ENCODE measurements around the gene WDR18. TPM values are rescaled to one million over a fixed set of nuclear protein-coding genes. Genes with fewer than 3 reads are reported as not detected.

The WDR18 gene
- polyA plus RNA-seq, 1 donor (not counting 4 experiments of a cell fraction or from before 2014, with no cell fraction given): 26.3 TPM

- DNase-seq (ENCODE audit: low read depth, low spot score) (no peak), FAIRE-seq (no peak)
- no peak overlapping the region for H2AFZ ChIP-seq (ENCODE audit: control insufficient read depth, low read length)
- peaks cover 6% of the 10 kb centered on the region for H3K27me3 ChIP-seq (ENCODE audit: control insufficient read depth, extremely low read depth, insufficient read depth, low read length)
- H3K79me2 ChIP-seq (ENCODE audit: control insufficient read depth, insufficient read depth, low read length): no peaks in the 10 kb centered on the region
- H3K9me1 ChIP-seq (ENCODE audit: control insufficient read depth, extremely low read depth, insufficient read depth, low read length): peaks cover 2% of the 10 kb centered on the region
- TF ChIP-seq EZH2 (IDR thresholded peaks at IDR 0.05; ENCODE audit: low read length): no peak
- TF ChIP-seq CTCF (optimal IDR thresholded peaks at IDR 0.05 in 1 of 3, IDR thresholded peaks at IDR 0.05 in 1 of 3, conservative IDR thresholded peaks at IDR 0.05 in 1 of 3; ENCODE audit: extremely low read depth in 1 of 3, insufficient read depth in 2 of 3, low read length in 3 of 3): no peak
- dilution Hi-C loops (cut with MboI; ENCODE audit: extremely low pct_ligation_motif_present, low sequenced_read_pairs): no loop called here
- no peak overlapping the region for H3K4me3 ChIP-seq (ENCODE audit: control insufficient read depth in 2 of 3, extremely low read depth in 1 of 3, insufficient read depth in 2 of 3, low read depth in 1 of 3, low read length in 3 of 3)
- peaks cover 15% of the 10 kb centered on the region for H3K4me1 ChIP-seq (ENCODE audit: control insufficient read depth, extremely low read depth, insufficient read depth, low read length)
- H3K27ac ChIP-seq (ENCODE audit: control insufficient read depth, insufficient read depth, low read length): no peak overlapping the region
- H3K9me3 ChIP-seq (ENCODE audit: control insufficient read depth, low read depth, low read length): no peaks in the 10 kb centered on the region
- peaks cover 0 to 4% of the 10 kb centered on the region in 2 experiments for H3K36me3 ChIP-seq (ENCODE audit: control insufficient read depth in 2 of 2, extremely low read depth in 1 of 2, insufficient read depth in 2 of 2, low read length in 2 of 2)
- H3K9ac ChIP-seq (ENCODE audit: control insufficient read depth, extremely low read depth, insufficient read depth, low read length): no peak overlapping the region
- H3K4me2 ChIP-seq (ENCODE audit: control insufficient read depth, extremely low read depth, insufficient read depth, low read depth, low read length): no peak overlapping the region
- peaks cover 6% of the 10 kb centered on the region for H4K20me1 ChIP-seq (ENCODE audit: control insufficient read depth, extremely low read depth, insufficient read depth, low read length)
Measured at GRCh38 chr19:939922-940321, 44.2 kb upstream of the WDR18 start.

DNA sequence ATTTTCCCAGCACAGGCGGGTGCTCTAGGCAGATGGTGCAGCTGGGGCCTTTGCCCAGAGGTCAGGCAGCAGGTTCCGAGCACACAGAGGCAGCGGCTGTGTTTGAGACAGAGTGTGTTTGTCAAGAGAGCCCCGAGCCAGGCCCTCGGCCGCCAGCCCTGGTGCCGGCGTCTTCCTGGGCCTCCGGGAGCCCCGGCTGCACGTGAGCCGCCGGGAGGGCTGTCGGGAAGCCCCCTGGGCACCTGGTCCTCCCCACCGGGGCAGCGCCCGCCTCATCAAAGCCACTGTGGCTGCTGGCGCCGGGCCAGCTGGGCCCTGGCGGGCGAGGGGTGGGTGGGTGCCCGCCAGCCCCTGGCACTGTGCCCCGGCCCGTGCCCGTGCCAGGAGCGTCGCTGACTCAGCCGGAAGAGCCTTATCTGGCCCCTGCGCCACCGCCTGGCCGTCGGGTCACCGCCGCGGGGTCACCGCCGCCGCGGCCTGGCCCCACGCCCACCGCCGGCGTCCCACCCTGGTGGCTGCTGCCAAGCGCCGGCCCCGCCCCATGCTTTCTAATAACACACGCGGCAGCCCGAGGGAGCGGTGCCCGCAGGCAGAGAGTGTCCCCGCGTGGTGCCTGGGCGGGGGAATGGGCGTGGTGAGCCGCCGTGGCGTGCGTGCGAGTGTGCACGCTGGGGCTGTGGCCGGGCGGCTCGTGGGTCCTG, 43.4 kb upstream of the WDR18 start:
- dilution Hi-C loops (cut with MboI; ENCODE audit: extremely low pct_ligation_motif_present, low sequenced_read_pairs): no loop called here
- H3K9me1 ChIP-seq (ENCODE audit: control insufficient read depth, extremely low read depth, insufficient read depth, low read length): peaks cover 2% of the 10 kb centered on the region
- TF ChIP-seq CTCF (optimal IDR thresholded peaks at IDR 0.05 in 1 of 3, IDR thresholded peaks at IDR 0.05 in 1 of 3, conservative IDR thresholded peaks at IDR 0.05 in 1 of 3; ENCODE audit: extremely low read depth in 1 of 3, insufficient read depth in 2 of 3, low read length in 3 of 3): peak in 1 of 3 experiments; percentile 6
- TF ChIP-seq EZH2 (IDR thresholded peaks at IDR 0.05; ENCODE audit: low read length): no peak
- H3K9ac ChIP-seq (ENCODE audit: control insufficient read depth, extremely low read depth, insufficient read depth, low read length): peak overlapping the region; percentile 18
- FAIRE-seq: no peak
- H2AFZ ChIP-seq (ENCODE audit: control insufficient read depth, low read length): no peak overlapping the region
- no peak for DNase-seq (ENCODE audit: low read depth, low spot score)
- no peaks in the 10 kb centered on the region for H3K79me2 ChIP-seq (ENCODE audit: control insufficient read depth, insufficient read depth, low read length)
- H3K4me2 ChIP-seq (ENCODE audit: control insufficient read depth, extremely low read depth, insufficient read depth, low read depth, low read length): peak overlapping the region; percentile 76
- H3K9me3 ChIP-seq (ENCODE audit: control insufficient read depth, low read depth, low read length): no peaks in the 10 kb centered on the region
- no peak overlapping the region for H3K27ac ChIP-seq (ENCODE audit: control insufficient read depth, insufficient read depth, low read length)
- H3K36me3 ChIP-seq (ENCODE audit: control insufficient read depth in 2 of 2, extremely low read depth in 1 of 2, insufficient read depth in 2 of 2, low read length in 2 of 2): peaks cover 0 to 4% of the 10 kb centered on the region in 2 experiments
- peak overlapping the region; percentile 6 to 30 (median 23) for H3K4me3 ChIP-seq (ENCODE audit: control insufficient read depth in 2 of 3, extremely low read depth in 1 of 3, insufficient read depth in 2 of 3, low read depth in 1 of 3, low read length in 3 of 3)
- H4K20me1 ChIP-seq (ENCODE audit: control insufficient read depth, extremely low read depth, insufficient read depth, low read length): peaks cover 6% of the 10 kb centered on the region
- peaks cover 15% of the 10 kb centered on the region for H3K4me1 ChIP-seq (ENCODE audit: control insufficient read depth, extremely low read depth, insufficient read depth, low read length)
- H3K27me3 ChIP-seq (ENCODE audit: control insufficient read depth, extremely low read depth, insufficient read depth, low read length): peaks cover 6% of the 10 kb centered on the region

Measured in keratinocyte (primary cell).